Ammon's horn (tissue), 1 donor: ENCODE measurements around the gene GLG1.
A peak's percentile ranks its signal among the peaks of the same experiment; 100 is the strongest.
"Not testable (repeated sequence)": the region's sequence is repeated elsewhere in the genome, so short reads cannot be mapped to it uniquely, and the experiment has no call there.

Source experiments
- DNase-seq: peaks from one replicate; pipeline ENCODE4 v3.0.0-alpha.2; 2016; ENCODE audit warnings: low spot score

GLG1 gene

GRCh38 chr16:74606521-74607309 lies at the start of gene GLG1:
Gene GLG1, minus strand, starts transcription at chr16:74607114. Its CDS starts 20 bp downstream, at chr16:74607094.
- peak; percentile 97 for DNase-seq

- DNase-seq = no peak
These were observed 47.7 kb upstream of the GLG1 start for GRCh38 chr16:74654536-74655050.

GRCh38 chr16:74652883-74653282 lies 46.0 kb upstream of the GLG1 start:
- not testable (repeated sequence) for DNase-seq

GRCh38 chr16:74652249-74652648 lies 45.3 kb upstream of the GLG1 start:
- DNase-seq = no peak

GRCh38 chr16:74651841-74652240 lies 44.9 kb upstream of the GLG1 start:
- DNase-seq = no peak

GRCh38 chr16:74650966-74651567 lies 44.2 kb upstream of the GLG1 start:
- no peak for DNase-seq

- DNase-seq = no peak
These were observed 43.1 kb upstream of the GLG1 start for GRCh38 chr16:74649839-74650504.

GRCh38 chr16:74641969-74642368 lies 35.1 kb upstream of the GLG1 start:
- no peak for DNase-seq

- no peak for DNase-seq
These were observed 31.0 kb upstream of the GLG1 start for GRCh38 chr16:74637742-74638453.

GRCh38 chr16:74635303-74635702 lies 28.4 kb upstream of the GLG1 start:
- no peak for DNase-seq

- DNase-seq = no peak
These were observed 26.8 kb upstream of the GLG1 start for GRCh38 chr16:74633686-74634085.

GRCh38 chr16:74627506-74628220 lies 20.7 kb upstream of the GLG1 start:
- DNase-seq = no peak

- no peak for DNase-seq
These were observed 20.0 kb upstream of the GLG1 start for GRCh38 chr16:74626741-74627416.

GRCh38 chr16:74625500-74626350 lies 18.8 kb upstream of the GLG1 start:
- no peak for DNase-seq

- no peak for DNase-seq
These were observed 16.9 kb upstream of the GLG1 start for GRCh38 chr16:74623839-74624235.

GRCh38 chr16:74623214-74623838 lies 16.4 kb upstream of the GLG1 start:
- DNase-seq = peak; percentile 68

- no peak for DNase-seq
These were observed 15.1 kb upstream of the GLG1 start for GRCh38 chr16:74622005-74622404.

GRCh38 chr16:74617206-74617788 lies 10.4 kb upstream of the GLG1 start:
- no peak for DNase-seq

- DNase-seq = no peak
These were observed 4.8 kb upstream of the GLG1 start for GRCh38 chr16:74611721-74612120.
